ENCODE measurements around the gene AVPR1A.
"Not testable (repeated sequence)": the region's sequence is repeated elsewhere in the genome, so short reads cannot be mapped to it uniquely, and the experiment has no call there.

The AVPR1A gene

DNA sequence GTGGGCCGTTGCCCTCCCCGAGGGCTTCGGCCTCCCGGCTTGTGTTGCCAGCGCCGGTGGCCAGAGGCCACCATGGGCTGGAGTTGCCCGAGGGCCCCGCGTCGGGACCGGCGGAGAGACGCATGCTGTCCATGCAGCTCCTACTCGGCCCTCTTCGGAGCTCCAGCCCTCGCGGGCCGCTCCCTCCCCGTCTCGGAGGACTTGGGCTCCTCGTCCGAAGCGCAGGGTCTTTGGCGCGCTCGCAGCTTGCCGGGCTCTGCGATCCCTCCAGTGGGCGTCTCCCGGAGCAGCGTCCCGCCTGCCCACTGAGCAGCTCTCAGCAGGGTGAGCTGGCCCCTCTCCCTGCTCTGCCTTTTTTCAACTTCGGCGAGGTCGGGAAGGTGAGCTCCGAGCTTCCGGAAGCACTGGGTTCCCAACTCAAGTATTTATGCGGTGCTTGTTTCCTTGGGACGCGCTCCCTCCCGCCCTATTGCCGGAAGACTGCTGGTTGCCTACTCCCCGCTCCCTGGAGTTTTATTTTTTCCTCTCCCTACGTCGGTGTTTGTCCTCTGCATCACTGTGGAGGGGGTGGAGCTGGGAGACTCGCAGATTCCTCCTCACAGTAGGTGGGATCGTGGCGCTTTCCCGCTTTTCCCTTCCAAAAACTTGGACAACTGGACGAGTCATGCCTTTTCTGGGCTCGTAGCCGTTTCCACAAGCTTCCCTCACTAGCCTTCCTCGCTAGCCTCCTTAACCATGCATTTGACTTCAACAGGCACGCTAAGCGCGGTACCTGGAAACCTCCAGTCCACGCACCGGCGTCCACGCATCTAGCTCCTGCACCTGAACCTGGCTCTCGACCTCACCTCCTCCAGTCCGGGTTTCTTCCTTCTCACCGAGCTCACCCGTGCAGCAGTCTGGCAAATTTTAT, at the start of gene AVPR1A:
Gene AVPR1A (minus strand): TSS at position 489 of the 910 bp plus-strand sequence. CDS start 365 bp downstream, at position 124.
- peak within 1 kb of the TSS; percentile 14; the same call in 1 of the 2 replicates for H3K27ac ChIP-seq
- TF ChIP-seq, protein P1, sequence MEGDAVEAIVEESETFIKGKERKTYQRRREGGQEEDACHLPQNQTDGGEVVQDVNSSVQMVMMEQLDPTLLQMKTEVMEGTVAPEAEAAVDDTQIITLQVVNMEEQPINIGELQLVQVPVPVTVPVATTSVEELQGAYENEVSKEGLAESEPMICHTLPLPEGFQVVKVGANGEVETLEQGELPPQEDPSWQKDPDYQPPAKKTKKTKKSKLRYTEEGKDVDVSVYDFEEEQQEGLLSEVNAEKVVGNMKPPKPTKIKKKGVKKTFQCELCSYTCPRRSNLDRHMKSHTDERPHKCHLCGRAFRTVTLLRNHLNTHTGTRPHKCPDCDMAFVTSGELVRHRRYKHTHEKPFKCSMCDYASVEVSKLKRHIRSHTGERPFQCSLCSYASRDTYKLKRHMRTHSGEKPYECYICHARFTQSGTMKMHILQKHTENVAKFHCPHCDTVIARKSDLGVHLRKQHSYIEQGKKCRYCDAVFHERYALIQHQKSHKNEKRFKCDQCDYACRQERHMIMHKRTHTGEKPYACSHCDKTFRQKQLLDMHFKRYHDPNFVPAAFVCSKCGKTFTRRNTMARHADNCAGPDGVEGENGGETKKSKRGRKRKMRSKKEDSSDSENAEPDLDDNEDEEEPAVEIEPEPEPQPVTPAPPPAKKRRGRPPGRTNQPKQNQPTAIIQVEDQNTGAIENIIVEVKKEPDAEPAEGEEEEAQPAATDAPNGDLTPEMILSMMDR (conservative IDR thresholded peaks at IDR 0.05), result no peak

DNA sequence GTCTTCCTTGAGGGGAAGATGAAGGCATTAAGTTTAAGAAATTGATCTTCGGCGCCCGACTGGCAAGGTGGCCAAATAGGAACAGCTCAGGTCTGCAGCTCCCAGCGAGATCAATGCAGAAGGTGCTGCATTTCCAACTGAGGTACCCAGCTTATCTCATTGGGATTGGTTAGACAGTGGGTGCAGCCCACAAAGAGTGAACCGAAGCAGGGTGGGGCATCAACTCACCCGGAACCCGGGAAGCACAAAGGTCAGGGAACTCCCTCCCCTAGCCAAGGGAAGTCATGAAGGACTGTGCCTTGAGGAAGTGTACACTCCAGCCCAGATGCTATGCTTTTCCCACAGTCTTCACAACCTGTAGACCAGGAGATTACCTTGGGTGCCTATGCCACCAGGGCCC, 45.2 kb upstream of the AVPR1A start:
- H3K27ac ChIP-seq, result no peak overlapping the region
- TF ChIP-seq, protein P1 (conservative IDR thresholded peaks at IDR 0.05), result no peak

DNA sequence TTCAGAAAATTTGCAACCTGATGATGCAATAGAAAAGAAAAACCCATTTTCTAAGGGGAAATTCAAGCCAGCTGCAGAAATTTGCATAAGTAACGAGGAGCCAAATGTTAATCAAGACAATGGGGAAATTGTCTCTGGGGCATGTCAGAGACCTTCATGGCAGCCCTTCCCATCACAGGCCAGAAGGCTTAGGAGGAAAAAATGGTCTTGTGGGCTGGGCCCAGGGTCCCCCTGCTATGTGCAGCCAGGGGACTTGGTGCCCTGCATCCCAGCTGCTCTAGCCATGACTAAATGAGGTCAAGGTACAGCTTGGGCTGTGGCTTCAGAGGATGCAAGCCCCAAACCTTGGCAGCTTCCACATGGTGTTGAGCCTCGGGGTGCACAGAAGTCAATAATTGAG, 28.2 kb upstream of the AVPR1A start:
- TF ChIP-seq, protein P1 (conservative IDR thresholded peaks at IDR 0.05), result no peak
- H3K27ac ChIP-seq, result no peak overlapping the region

DNA sequence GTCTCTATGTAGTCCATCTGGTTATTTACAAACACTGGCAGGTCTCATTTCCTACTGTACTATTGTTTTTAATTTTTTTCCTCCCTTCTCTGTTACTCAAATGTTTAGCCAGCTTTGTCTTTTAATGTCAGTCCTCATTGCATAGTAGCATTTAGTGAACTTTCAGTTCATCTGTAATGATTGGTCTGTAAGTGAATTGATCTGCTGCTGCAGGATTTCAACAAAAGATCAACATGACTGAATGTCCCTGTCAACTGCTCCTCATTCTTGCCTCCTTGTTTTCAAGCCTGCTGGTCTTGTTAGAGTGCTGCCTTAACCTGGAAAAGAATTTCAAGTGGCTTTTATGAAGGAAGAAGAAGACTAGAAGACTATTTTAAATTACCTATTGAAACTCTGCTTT, 19.3 kb upstream of the AVPR1A start:
- TF ChIP-seq, protein P1 (conservative IDR thresholded peaks at IDR 0.05), result no peak

DNA sequence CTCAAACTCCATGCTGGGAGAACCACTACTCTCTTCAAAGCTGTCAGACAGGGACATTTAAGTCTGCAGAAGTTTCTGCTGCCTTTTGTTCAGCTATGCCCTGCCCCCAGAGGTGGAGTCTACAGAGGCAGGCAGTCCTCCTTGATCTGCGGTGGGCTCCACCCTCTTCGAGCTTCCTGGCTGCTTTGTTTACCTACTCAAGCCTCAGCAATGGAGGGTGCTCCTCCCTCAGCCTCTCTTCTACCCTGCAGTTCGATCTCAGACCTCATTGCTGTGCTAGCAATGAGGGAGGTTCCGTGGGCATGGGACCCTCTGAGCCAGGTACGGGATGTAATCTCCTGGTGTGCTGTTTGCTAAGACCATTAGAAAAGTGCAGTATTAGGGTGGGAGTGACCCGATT, 16.7 kb upstream of the AVPR1A start:
- H3K27ac ChIP-seq, result not testable (repeated sequence)

More for the DNA sequence above, 19.3 kb upstream of the AVPR1A start:
- H3K27ac ChIP-seq, result no peak overlapping the region

DNA sequence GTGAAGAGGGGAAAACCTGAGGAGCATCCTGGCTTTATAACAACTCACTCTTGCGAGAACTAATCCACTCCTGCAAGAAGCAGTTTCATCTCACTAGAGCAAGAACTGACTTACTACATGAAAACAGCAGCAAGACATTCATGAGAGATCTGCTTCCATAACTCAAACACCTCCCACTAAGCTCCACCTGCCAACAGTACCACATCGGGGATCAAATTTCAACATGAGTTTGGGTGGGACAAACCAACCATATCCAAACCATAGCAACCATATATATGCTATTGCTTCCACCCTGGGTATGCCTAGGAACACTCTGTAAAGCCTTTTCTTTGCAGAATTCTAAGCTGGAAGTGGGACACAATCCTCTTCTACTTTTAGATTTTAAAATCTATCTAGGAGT, 13.9 kb upstream of the AVPR1A start:
- TF ChIP-seq, protein P1 (conservative IDR thresholded peaks at IDR 0.05), result no peak

DNA sequence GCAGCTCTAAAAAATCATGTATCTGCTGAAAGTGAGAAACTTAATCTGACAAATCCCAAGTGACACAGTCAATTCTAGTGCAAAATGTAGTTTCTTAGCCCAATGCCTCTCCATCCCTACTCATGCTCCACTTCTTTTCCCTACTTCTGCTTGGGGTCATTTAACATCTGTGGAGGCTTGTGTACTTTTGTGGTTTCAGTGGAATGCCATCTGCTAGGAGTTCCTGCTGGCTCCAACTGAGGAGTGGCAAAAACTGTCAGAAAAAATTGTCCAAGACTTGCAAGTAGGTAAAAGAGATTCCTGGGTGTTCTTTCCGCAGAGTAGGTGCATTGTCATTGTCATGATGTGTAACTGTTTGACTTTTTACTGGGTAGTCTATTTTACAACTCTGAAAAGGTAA, 12.5 kb upstream of the AVPR1A start:
- H3K27ac ChIP-seq, result no peak overlapping the region
- TF ChIP-seq, protein P1 (conservative IDR thresholded peaks at IDR 0.05), result no peak

More for the DNA sequence above, 13.9 kb upstream of the AVPR1A start:
- no peak overlapping the region for H3K27ac ChIP-seq

DNA sequence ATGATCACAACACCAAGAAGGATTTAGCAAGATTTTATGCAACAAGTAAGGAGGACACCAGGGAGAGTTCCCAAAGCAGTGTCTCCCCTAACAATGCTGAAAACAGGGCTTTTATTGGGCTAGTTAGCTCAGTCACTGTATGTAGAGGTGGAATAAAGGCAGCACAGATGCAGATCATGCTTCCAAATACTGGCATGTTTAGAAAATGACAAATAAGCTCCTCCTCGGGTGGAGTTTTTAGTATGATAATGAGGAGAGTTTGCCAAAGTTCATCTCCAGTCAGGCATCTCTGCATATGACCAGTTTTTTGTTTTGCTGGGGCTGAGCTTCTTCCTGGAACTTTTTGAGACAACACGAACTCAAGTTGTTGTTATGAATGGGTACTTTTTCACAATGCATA, 4.4 kb upstream of the AVPR1A start:
- H3K27ac ChIP-seq, result no peak overlapping the region
- TF ChIP-seq, protein P1 (conservative IDR thresholded peaks at IDR 0.05), result no peak
